Activated T-cell treated with anti-CD3 and anti-CD28 coated beads, Interleukin-2, amount 50 U/mL, for 4 hours (primary cell): ENCODE measurements around the gene TTC23L. TPM values are rescaled to one million over a fixed set of nuclear protein-coding genes. Genes with fewer than 3 reads are reported as not detected.
"Not testable (repeated sequence)": the region's sequence is repeated elsewhere in the genome, so short reads cannot be mapped to it uniquely, and the experiment has no call there.

Source experiments
- ATAC-seq, 2 donors: fragments of 200-7000 bp; cut with Tn5 transposase; one replicate each; pipeline ENCODE4 v1.10.0; 2021
- DNase-seq: peaks from one replicate; pipeline ENCODE4 v3.0.0-alpha.2; 2020
- H3K27me3 Mint-ChIP-seq: one replicate; pipeline ENCODE4 v1.8.0; 2021; ENCODE audit warnings: low read depth, mixed read lengths
- H3K36me3 Mint-ChIP-seq: one replicate; pipeline ENCODE4 v1.8.0; 2022; ENCODE audit warnings: mixed read lengths; ENCODE audit not compliant: insufficient read depth
- H3K4me1 Mint-ChIP-seq: one replicate; pipeline ENCODE4 v1.8.0; 2021; ENCODE audit warnings: low read depth, mixed read lengths
- H3K4me3 Mint-ChIP-seq: one replicate; pipeline ENCODE4 v1.8.0; 2021; ENCODE audit warnings: mild to moderate bottlenecking, moderate library complexity, mixed read lengths
- H3K9me3 Mint-ChIP-seq: one replicate; pipeline ENCODE4 v1.8.0; 2021; ENCODE audit warnings: mixed read lengths
- total RNA-seq, 3 donors: library from RNA; stranded (reverse); gene quantifications; one replicate each; pipeline ENCODE4 v1.2.1, GENCODE V29; 2021

TTC23L gene
- total RNA-seq, 3 donors from 2014 or later = 0.10 TPM; not detected in 2

- no peak for DNase-seq
- H3K4me3 Mint-ChIP-seq = no peak overlapping the region
- no peaks in the 10 kb centered on the region for H3K9me3 Mint-ChIP-seq
- no peak for ATAC-seq
- no peaks in the 10 kb centered on the region for H3K4me1 Mint-ChIP-seq
- H3K27me3 Mint-ChIP-seq = peaks cover 8% of the 10 kb centered on the region
- H3K36me3 Mint-ChIP-seq = peaks cover 3% of the 10 kb centered on the region
Measured at GRCh38 chr5:34822956-34823715, 15.8 kb upstream of the TTC23L start.

GRCh38 chr5:34826347-34826746, 12.6 kb upstream of the TTC23L start:
- ATAC-seq = no peak
- H3K36me3 Mint-ChIP-seq = peaks cover 3% of the 10 kb centered on the region
- no peak overlapping the region for H3K4me3 Mint-ChIP-seq
- H3K4me1 Mint-ChIP-seq = no peaks in the 10 kb centered on the region
- peaks cover 8% of the 10 kb centered on the region for H3K27me3 Mint-ChIP-seq
- no peak for DNase-seq
- H3K9me3 Mint-ChIP-seq = no peaks in the 10 kb centered on the region

GRCh38 chr5:34827588-34828506, 11.1 kb upstream of the TTC23L start:
- no peaks in the 10 kb centered on the region for H3K4me1 Mint-ChIP-seq
- no peak overlapping the region for H3K4me3 Mint-ChIP-seq
- no peak for ATAC-seq
- no peak for DNase-seq
- H3K27me3 Mint-ChIP-seq = peaks cover 7% of the 10 kb centered on the region
- H3K36me3 Mint-ChIP-seq = peaks cover 3% of the 10 kb centered on the region
- H3K9me3 Mint-ChIP-seq = no peaks in the 10 kb centered on the region

GRCh38 chr5:34830827-34831226, 8.1 kb upstream of the TTC23L start:
- H3K9me3 Mint-ChIP-seq, H3K36me3 Mint-ChIP-seq, H3K27me3 Mint-ChIP-seq, H3K4me3 Mint-ChIP-seq, H3K4me1 Mint-ChIP-seq, ATAC-seq, DNase-seq: not testable (repeated sequence)

- ATAC-seq = no peak
- Mint-ChIP-seq H3K36me3 (peaks cover 1% of the 10 kb centered on the region), H3K4me1 (no peaks in the 10 kb centered on the region), H3K9me3 (no peaks in the 10 kb centered on the region), H3K27me3 (peaks cover 3% of the 10 kb centered on the region), H3K4me3 (no peak overlapping the region)
- no peak for DNase-seq
Measured at GRCh38 chr5:34831303-34831702, 7.7 kb upstream of the TTC23L start.

GRCh38 chr5:34832568-34832967, 6.4 kb upstream of the TTC23L start:
- Mint-ChIP-seq H3K4me3 (no peak overlapping the region), H3K9me3 (no peaks in the 10 kb centered on the region)

GRCh38 chr5:34833090-34833489, 5.9 kb upstream of the TTC23L start:
- ATAC-seq = no peak
- DNase-seq = no peak
- Mint-ChIP-seq H3K4me1 (no peaks in the 10 kb centered on the region), H3K27me3 (peaks cover under 1% of the 10 kb centered on the region), H3K36me3 (no peaks in the 10 kb centered on the region), H3K4me3 (no peak overlapping the region), H3K9me3 (no peaks in the 10 kb centered on the region)

More at GRCh38 chr5:34832568-34832967, 6.4 kb upstream of the TTC23L start:
- DNase-seq (no peak), ATAC-seq (no peak)
- Mint-ChIP-seq H3K36me3 (no peaks in the 10 kb centered on the region), H3K27me3 (peaks cover 3% of the 10 kb centered on the region), H3K4me1 (no peaks in the 10 kb centered on the region)

- H3K36me3 Mint-ChIP-seq = no peaks in the 10 kb centered on the region
- H3K9me3 Mint-ChIP-seq = no peaks in the 10 kb centered on the region
- no peak overlapping the region for H3K4me3 Mint-ChIP-seq
- no peaks in the 10 kb centered on the region for H3K27me3 Mint-ChIP-seq
- peaks cover 2% of the 10 kb centered on the region for H3K4me1 Mint-ChIP-seq
- ATAC-seq (no peak), DNase-seq (no peak)
Measured at GRCh38 chr5:34833976-34834793, 4.8 kb upstream of the TTC23L start.

- Mint-ChIP-seq H3K27me3 (no peaks in the 10 kb centered on the region), H3K4me1 (peaks cover 7% of the 10 kb centered on the region), H3K9me3 (no peaks in the 10 kb centered on the region), H3K4me3 (no peak overlapping the region), H3K36me3 (no peaks in the 10 kb centered on the region)
- ATAC-seq = no peak
- no peak for DNase-seq
Measured at GRCh38 chr5:34834794-34835089, 4.2 kb upstream of the TTC23L start.

- no peak for DNase-seq
- Mint-ChIP-seq H3K27me3 (no peaks in the 10 kb centered on the region), H3K36me3 (no peaks in the 10 kb centered on the region), H3K4me1 (peaks cover 7% of the 10 kb centered on the region), H3K9me3 (no peaks in the 10 kb centered on the region), H3K4me3 (no peak overlapping the region)
- ATAC-seq = no peak
Measured at GRCh38 chr5:34835664-34836063, 3.3 kb upstream of the TTC23L start.

- Mint-ChIP-seq H3K9me3 (no peaks in the 10 kb centered on the region), H3K36me3 (no peaks in the 10 kb centered on the region), H3K4me1 (peaks cover 7% of the 10 kb centered on the region), H3K4me3 (no peak overlapping the region), H3K27me3 (peaks cover 5% of the 10 kb centered on the region)
- DNase-seq = no peak
- no peak for ATAC-seq
Measured at GRCh38 chr5:34841816-34842215, 2.9 kb downstream of the TTC23L start.

- ATAC-seq (no peak), DNase-seq (no peak)
- Mint-ChIP-seq H3K9me3 (no peaks in the 10 kb centered on the region), H3K27me3 (peaks cover 5% of the 10 kb centered on the region), H3K36me3 (no peaks in the 10 kb centered on the region), H3K4me1 (peaks cover 7% of the 10 kb centered on the region), H3K4me3 (no peak overlapping the region)
Measured at GRCh38 chr5:34842554-34842953, 3.6 kb downstream of the TTC23L start.

- no peak overlapping the region for H3K4me3 Mint-ChIP-seq
Measured at GRCh38 chr5:34843497-34843896, 4.5 kb downstream of the TTC23L start.

GRCh38 chr5:34844106-34844505, 5.1 kb downstream of the TTC23L start:
- no peak for ATAC-seq
- peaks cover 5% of the 10 kb centered on the region for H3K4me1 Mint-ChIP-seq
- H3K27me3 Mint-ChIP-seq = peaks cover 5% of the 10 kb centered on the region
- no peak overlapping the region for H3K4me3 Mint-ChIP-seq
- no peak for DNase-seq
- H3K36me3 Mint-ChIP-seq = no peaks in the 10 kb centered on the region
- no peaks in the 10 kb centered on the region for H3K9me3 Mint-ChIP-seq

More at GRCh38 chr5:34843497-34843896, 4.5 kb downstream of the TTC23L start:
- DNase-seq (no peak), ATAC-seq (no peak)
- Mint-ChIP-seq H3K4me1 (peaks cover 7% of the 10 kb centered on the region), H3K27me3 (peaks cover 5% of the 10 kb centered on the region), H3K36me3 (no peaks in the 10 kb centered on the region), H3K9me3 (no peaks in the 10 kb centered on the region)
